IgD-negative memory B cell (primary cell): Measurements from ENCODE around the gene ADD1. TPM values are rescaled to one million over a fixed set of nuclear protein-coding genes. Genes with fewer than 3 reads are reported as not detected.
A peak's percentile ranks its signal among the peaks of the same experiment; 100 is the strongest.
"Not testable (repeated sequence)": the region's sequence is repeated elsewhere in the genome, so short reads cannot be mapped to it uniquely, and the experiment has no call there.

Experiments used
- H3K27ac Mint-ChIP-seq, 3 donors: one replicate each; pipeline ENCODE4 v1.8.0; 2020 to 2022; ENCODE audit warnings: mild to moderate bottlenecking in 3 of 3, mixed read lengths in 3 of 3, moderate library complexity in 1 of 3
- H3K27me3 Mint-ChIP-seq: one replicate; pipeline ENCODE4 v1.8.0; 2021; ENCODE audit warnings: mixed read lengths
- H3K36me3 Mint-ChIP-seq: one replicate; pipeline ENCODE4 v1.8.0; 2020; ENCODE audit warnings: mild to moderate bottlenecking, mixed read lengths
- H3K4me1 Mint-ChIP-seq, 3 donors: one replicate each; pipeline ENCODE4 v1.8.0; 2020 to 2022; ENCODE audit warnings: mixed read lengths in 3 of 3, mild to moderate bottlenecking in 1 of 3
- H3K4me3 Mint-ChIP-seq, 4 donors: one replicate each; pipeline ENCODE4 v1.8.0; 2020 to 2022; ENCODE audit warnings: mild to moderate bottlenecking in 4 of 4, mixed read lengths in 4 of 4, moderate library complexity in 3 of 4
- H3K9me3 Mint-ChIP-seq, 3 donors: one replicate each; pipeline ENCODE4 v1.8.0; 2020 to 2021; ENCODE audit warnings: mixed read lengths in 3 of 3, mild to moderate bottlenecking in 1 of 3
- polyA plus RNA-seq: library from polyadenylated mRNA; unstranded; fragments of 300-500 nt; fragmentation: Illumina TruSeq; gene quantifications from one replicate; pipeline ENCODE4 v1.2.3, GENCODE V29; 2021

The ADD1 gene
- polyA plus RNA-seq, 1 donor from 2014 or later: 300 TPM

- H3K4me3 Mint-ChIP-seq: no peak overlapping the region
- H3K27me3 Mint-ChIP-seq: no peaks in the 10 kb centered on the region
- H3K27ac Mint-ChIP-seq: peak overlapping the region in 1 of 3 donors; percentile 52
- no peaks in the 10 kb centered on the region for H3K9me3 Mint-ChIP-seq
- peaks cover 7% of the 10 kb centered on the region for H3K36me3 Mint-ChIP-seq
- peaks cover 0 to 3% (median under 1%) of the 10 kb centered on the region in 3 donors for H3K4me1 Mint-ChIP-seq
Observed at GRCh38 chr4:2950221-2950989, 106.8 kb downstream of the ADD1 start.

DNA sequence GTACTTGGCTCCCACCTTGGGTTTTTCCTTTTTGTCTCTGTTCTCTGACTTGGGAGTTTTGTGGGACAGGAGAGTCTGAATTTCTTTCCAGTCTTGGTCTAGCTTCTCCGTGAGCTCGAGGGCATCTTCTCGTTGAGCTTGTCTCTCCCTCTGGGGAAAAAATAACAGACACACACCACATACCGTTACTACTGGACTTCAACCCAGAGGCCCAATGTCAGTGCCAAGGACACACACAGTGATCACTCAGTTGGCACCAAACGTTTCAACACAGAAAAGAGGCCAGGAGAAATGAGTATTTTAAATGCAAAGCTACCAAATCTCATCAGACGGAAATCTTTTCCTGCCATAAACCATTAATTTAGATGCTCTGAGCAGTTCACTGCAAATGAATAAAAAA, 109.9 kb downstream of the ADD1 start:
- Mint-ChIP-seq H3K4me1 (peaks cover 7 to 10% (median 10%) of the 10 kb centered on the region in 3 donors), H3K4me3 (no peak overlapping the region), H3K27me3 (no peaks in the 10 kb centered on the region), H3K36me3 (peaks cover 6% of the 10 kb centered on the region), H3K27ac (peak overlapping the region in 2 of 3 donors; percentile 50 to 87), H3K9me3 (no peaks in the 10 kb centered on the region)

GRCh38 chr4:2954358-2955185, 110.9 kb downstream of the ADD1 start:
- peak overlapping the region; percentile 80 to 87 (median 81) for H3K27ac Mint-ChIP-seq
- H3K4me3 Mint-ChIP-seq: peak overlapping the region in 2 of 4 donors; percentile 11 to 22
- peaks cover 6% of the 10 kb centered on the region for H3K36me3 Mint-ChIP-seq
- H3K9me3 Mint-ChIP-seq: no peaks in the 10 kb centered on the region
- H3K27me3 Mint-ChIP-seq: no peaks in the 10 kb centered on the region
- peaks cover 11 to 18% (median 16%) of the 10 kb centered on the region in 3 donors for H3K4me1 Mint-ChIP-seq

- not testable (repeated sequence) for H3K36me3 Mint-ChIP-seq
Observed at GRCh38 chr4:2955186-2956044, 111.8 kb downstream of the ADD1 start.

GRCh38 chr4:2958446-2958845, 114.8 kb downstream of the ADD1 start:
- no peaks in the 10 kb centered on the region for H3K36me3 Mint-ChIP-seq
- no peaks in the 10 kb centered on the region for H3K27me3 Mint-ChIP-seq
- no peaks in the 10 kb centered on the region for H3K9me3 Mint-ChIP-seq
- peak overlapping the region; percentile 3 to 64 (median 60) for H3K27ac Mint-ChIP-seq
- H3K4me1 Mint-ChIP-seq: peaks cover 28 to 32% (median 32%) of the 10 kb centered on the region in 3 donors
- H3K4me3 Mint-ChIP-seq: no peak overlapping the region

More at GRCh38 chr4:2955186-2956044, 111.8 kb downstream of the ADD1 start:
- not testable (repeated sequence) for H3K9me3 Mint-ChIP-seq, H3K27me3 Mint-ChIP-seq
- H3K4me3 Mint-ChIP-seq: peak overlapping the region in 2 of 4 donors; percentile 25 to 29
- peak overlapping the region in 2 of 3 donors; percentile 85 to 87 for H3K27ac Mint-ChIP-seq
- H3K4me1 Mint-ChIP-seq: peaks cover 15 to 21% (median 20%) of the 10 kb centered on the region in 3 donors

DNA sequence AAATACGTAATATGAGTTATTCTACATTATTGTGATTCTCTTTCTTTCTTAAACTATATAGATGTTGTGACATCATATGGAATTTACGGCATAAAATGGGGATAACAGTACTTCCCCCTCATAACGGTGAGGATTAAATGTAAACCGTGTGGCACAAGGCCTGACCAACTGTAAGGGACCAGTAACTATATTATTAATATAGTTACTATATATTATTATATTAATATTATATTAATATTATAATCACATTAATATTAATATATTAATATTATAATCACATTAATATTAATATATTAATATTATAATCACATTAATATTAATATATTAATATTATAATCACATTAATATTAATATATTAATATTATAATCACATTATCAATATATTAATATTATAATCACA, 116.8 kb downstream of the ADD1 start:
- not testable (repeated sequence) for H3K27me3 Mint-ChIP-seq, H3K27ac Mint-ChIP-seq, H3K4me3 Mint-ChIP-seq, H3K36me3 Mint-ChIP-seq, H3K9me3 Mint-ChIP-seq
- H3K4me1 Mint-ChIP-seq: peaks cover 31 to 35% (median 32%) of the 10 kb centered on the region in 3 donors

DNA sequence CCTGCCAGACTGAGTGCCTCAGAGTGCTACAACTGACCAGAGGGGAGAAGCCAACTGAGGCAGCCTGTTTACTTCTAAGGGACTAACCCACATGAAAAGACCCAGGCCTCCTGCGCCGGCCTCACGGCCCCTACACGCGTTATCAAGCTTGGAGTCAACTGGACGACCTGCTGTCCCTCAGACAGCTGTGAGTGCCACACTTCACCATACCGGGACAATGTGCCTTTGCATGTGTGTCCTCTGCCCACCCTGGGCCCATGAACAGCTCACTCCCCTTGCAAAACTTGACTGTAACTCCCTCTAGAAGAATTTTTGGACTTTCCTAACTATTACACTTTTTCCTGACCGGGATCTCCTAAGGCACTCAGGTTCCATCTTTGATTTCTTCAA, 117.8 kb downstream of the ADD1 start:
- Mint-ChIP-seq H3K36me3 (no peaks in the 10 kb centered on the region), H3K9me3 (no peaks in the 10 kb centered on the region), H3K27me3 (peaks cover 2% of the 10 kb centered on the region), H3K4me1 (peaks cover 31 to 34% (median 32%) of the 10 kb centered on the region in 3 donors), H3K27ac (peak overlapping the region; percentile 91 to 96 (median 92)), H3K4me3 (peak overlapping the region; percentile 90 to 97 (median 95))

DNA sequence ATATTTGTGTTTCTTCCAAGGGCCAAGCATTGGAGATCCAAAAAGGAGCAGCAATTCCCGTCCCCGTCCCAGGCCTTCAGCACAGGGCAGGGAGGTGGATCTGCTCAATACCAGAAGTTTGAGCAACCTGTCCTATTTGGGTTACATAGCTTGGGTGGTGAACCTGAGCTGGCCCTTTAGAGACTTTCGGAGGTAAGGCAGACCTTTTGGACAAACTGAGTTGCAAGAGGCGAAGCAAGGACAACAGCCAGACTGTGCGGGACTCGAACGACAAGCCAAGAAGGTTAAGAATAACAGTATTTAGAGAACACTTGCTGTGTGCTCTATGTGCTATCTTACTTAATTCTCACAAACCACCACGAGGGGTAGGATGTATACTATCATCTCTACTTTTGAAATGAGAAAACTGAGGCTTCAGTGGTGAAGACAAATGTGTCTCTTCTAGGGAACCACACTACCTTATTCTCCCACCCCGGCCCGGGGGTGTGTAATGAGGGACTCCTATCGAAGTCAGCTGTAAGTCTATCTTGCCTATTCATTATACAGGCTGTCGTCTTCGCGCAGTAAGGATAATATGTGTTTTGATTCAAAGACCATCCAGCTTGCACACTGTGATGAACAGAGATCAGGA, 118.3 kb downstream of the ADD1 start:
- peak overlapping the region; percentile 91 to 96 (median 92) for H3K27ac Mint-ChIP-seq
- H3K4me3 Mint-ChIP-seq: peak overlapping the region; percentile 90 to 97 (median 95)
- H3K4me1 Mint-ChIP-seq: peaks cover 28 to 33% (median 32%) of the 10 kb centered on the region in 3 donors
- H3K27me3 Mint-ChIP-seq: peaks cover 2% of the 10 kb centered on the region
- no peaks in the 10 kb centered on the region for H3K36me3 Mint-ChIP-seq
- no peaks in the 10 kb centered on the region for H3K9me3 Mint-ChIP-seq

DNA sequence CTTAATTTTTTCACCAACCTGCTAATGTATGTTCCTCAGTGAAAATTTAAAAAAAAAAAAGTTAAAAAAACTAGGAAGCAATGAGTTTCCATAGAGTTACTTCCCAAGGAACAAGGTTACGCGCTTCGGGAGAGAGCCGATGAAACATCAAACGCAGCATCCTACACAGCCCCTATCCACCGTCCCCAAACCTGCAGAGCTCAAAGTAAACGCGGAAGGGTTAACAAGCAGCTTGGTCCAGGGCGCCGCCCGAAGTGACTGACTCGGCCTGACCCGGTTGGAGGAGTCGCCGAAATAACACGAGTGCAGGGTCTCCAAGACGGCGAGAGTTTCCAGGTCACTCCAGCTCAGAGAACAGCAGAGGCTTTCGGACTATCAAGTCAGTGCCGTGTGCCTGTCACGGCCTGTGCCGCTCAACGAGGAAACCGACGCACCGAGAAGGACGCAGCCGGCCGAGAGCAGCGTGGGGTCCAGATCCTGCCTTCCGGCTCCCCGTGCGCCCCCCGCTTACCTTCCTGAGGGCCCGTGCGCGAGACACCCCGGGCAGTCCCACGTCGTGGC, 119.0 kb downstream of the ADD1 start:
- Mint-ChIP-seq H3K27me3 (peaks cover 2% of the 10 kb centered on the region), H3K4me3 (peak overlapping the region; percentile 90 to 97 (median 95)), H3K9me3 (no peaks in the 10 kb centered on the region), H3K27ac (peak overlapping the region; percentile 91 to 96 (median 92)), H3K4me1 (peaks cover 28 to 30% (median 29%) of the 10 kb centered on the region in 3 donors), H3K36me3 (no peaks in the 10 kb centered on the region)

- Mint-ChIP-seq H3K4me3 (peak within 1 kb of the TSS; percentile 90 to 97 (median 95)), H3K27me3 (peaks cover 2% of the 10 kb centered on the region), H3K9me3 (no peaks in the 10 kb centered on the region), H3K4me1 (peaks cover 23 to 28% (median 27%) of the 10 kb centered on the region in 3 donors), H3K27ac (peak within 1 kb of the TSS; percentile 91 to 96 (median 92)), H3K36me3 (no peaks in the 10 kb centered on the region)
Observed at GRCh38 chr4:2963175-2963965, 119.7 kb downstream of the ADD1 start, which contains the start of the genes GRK4 and NOP14. GRK4 (plus strand) TSS chr4:2963571; CDS start chr4:2964071, 500 bp downstream. NOP14 (minus strand) TSS chr4:2963406; CDS start chr4:2963319, 87 bp downstream.

DNA sequence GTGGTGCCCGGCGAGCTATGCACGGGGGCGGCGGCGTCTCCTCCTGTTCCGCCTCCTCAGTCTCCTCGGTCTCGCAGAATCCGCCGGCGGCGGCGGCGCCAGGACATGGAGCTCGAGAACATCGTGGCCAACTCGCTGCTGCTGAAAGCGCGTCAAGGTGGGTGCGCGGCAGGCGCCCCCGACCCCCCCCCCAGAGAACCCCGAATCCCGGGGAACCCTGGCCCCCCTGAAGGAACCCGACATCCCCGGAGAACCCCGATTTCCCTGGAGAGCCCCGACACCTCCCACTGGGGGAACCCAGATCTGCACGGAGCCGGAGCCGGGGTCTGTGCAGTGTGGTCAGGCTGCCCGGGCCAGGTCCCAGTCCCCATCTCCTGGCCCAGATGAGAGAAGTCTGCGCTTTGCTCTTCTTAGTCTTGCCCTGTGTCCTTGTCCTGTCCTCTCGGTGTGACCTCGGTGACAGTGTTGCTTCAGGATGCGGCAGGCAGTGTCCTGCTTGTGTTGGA, 120.4 kb downstream of the ADD1 start:
- Mint-ChIP-seq H3K4me1 (peaks cover 17 to 27% (median 21%) of the 10 kb centered on the region in 3 donors), H3K27me3 (peaks cover 2% of the 10 kb centered on the region), H3K27ac (peak overlapping the region in 2 of 3 donors; percentile 67 to 83), H3K4me3 (peak overlapping the region; percentile 90 to 97 (median 95)), H3K9me3 (no peaks in the 10 kb centered on the region), H3K36me3 (no peaks in the 10 kb centered on the region)

DNA sequence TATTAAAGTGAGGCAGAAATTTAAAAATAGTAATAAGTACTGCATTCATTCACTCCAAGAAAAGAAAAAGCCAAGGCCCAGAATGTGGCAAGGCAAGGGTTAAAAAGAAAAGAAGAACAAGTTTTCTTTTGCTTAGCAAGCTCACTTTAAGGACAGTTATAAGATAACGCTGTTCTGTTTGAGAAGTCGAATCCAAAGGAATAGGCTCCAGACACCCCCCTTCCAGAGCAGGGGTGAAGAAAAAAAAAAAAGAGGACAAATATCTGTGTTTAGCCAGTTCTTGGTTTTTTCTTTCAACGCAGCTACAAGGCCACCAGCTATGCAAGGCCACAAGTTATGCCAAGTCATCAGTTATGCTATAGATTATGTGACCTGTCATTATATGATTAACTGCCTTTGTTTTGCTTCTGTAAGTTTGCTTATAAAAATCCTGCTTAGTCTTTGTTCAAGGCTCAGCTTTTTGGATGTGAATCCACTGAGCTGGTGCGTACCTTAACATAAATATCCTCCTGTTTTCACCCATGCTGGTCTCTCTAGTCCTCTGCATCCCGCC, 121.1 kb downstream of the ADD1 start:
- H3K9me3 Mint-ChIP-seq: no peaks in the 10 kb centered on the region
- peak overlapping the region in 2 of 3 donors; percentile 33 to 67 for H3K27ac Mint-ChIP-seq
- peak overlapping the region; percentile 90 to 97 (median 95) for H3K4me3 Mint-ChIP-seq
- peaks cover 2% of the 10 kb centered on the region for H3K27me3 Mint-ChIP-seq
- peaks cover 16 to 22% (median 17%) of the 10 kb centered on the region in 3 donors for H3K4me1 Mint-ChIP-seq
- no peaks in the 10 kb centered on the region for H3K36me3 Mint-ChIP-seq
